DOHH2 (cell line): ENCODE data around the gene TBC1D24.

Source experiments
- H3F3A ChIP-seq: fragments of 200-600 bp; sonication (generic), shearing (Covaris generic); 2 replicates; pipeline ENCODE4 v1.6.0; 2016; ENCODE audit warnings: antibody characterized with exemption, mild to moderate bottlenecking; ENCODE audit not compliant: control insufficient read depth, insufficient read depth
- H3K27ac ChIP-seq: fragments of 200-600 bp; sonication (generic); 2 replicates; pipeline ENCODE4 v1.5.1; 2014; ENCODE audit warnings: low read depth, mild to moderate bottlenecking, low read length, moderate library complexity
- H3K27me3 ChIP-seq: fragments of 200-600 bp; sonication (generic); 2 replicates; pipeline ENCODE4 v1.6.1; 2014; ENCODE audit warnings: mild to moderate bottlenecking, low read length, mixed read lengths; ENCODE audit not compliant: control insufficient read depth
- H3K36me3 ChIP-seq: fragments of 200-600 bp; sonication (generic); 2 replicates; pipeline ENCODE4 v1.6.1; 2014; ENCODE audit warnings: mild to moderate bottlenecking, low read length, moderate library complexity, mixed read lengths; ENCODE audit not compliant: control insufficient read depth
- H3K4me1 ChIP-seq: fragments of 200-600 bp; sonication (generic); 2 replicates; pipeline ENCODE4 v1.6.1; 2014; ENCODE audit warnings: mild to moderate bottlenecking, low read length, mixed read lengths; ENCODE audit not compliant: control insufficient read depth
- H3K4me2 ChIP-seq: fragments of 200-600 bp; sonication (generic); 2 replicates; pipeline ENCODE4 v1.6.0; 2014; ENCODE audit warnings: mild to moderate bottlenecking, low read length, moderate library complexity
- H3K4me3 ChIP-seq: fragments of 200-600 bp; sonication (generic); 2 replicates; pipeline ENCODE4 v1.5.1; 2014; ENCODE audit warnings: mild to moderate bottlenecking, low read length, mixed read lengths
- H3K79me2 ChIP-seq: fragments of 200-600 bp; sonication (generic); 2 replicates; pipeline ENCODE4 v1.6.1; 2014; ENCODE audit warnings: mild to moderate bottlenecking, low read length, mixed read lengths; ENCODE audit not compliant: control insufficient read depth
- H3K9me2 ChIP-seq: fragments of 200-600 bp; sonication (generic); replicated peaks from 2 replicates; pipeline ENCODE4 v1.6.1; 2014; ENCODE audit warnings: mild to moderate bottlenecking, low read length, mixed read lengths; ENCODE audit not compliant: control insufficient read depth
- H3K9me3 ChIP-seq: fragments of 200-600 bp; sonication (generic); 2 replicates; pipeline ENCODE4 v1.6.1; 2014; ENCODE audit warnings: antibody characterized with exemption, low read length, mixed read lengths; ENCODE audit not compliant: control insufficient read depth, insufficient read depth
- H4K20me1 ChIP-seq: fragments of 200-600 bp; sonication (generic); 2 replicates; pipeline ENCODE4 v1.6.0; 2014; ENCODE audit warnings: low read depth, mild to moderate bottlenecking, antibody characterized with exemption, low read length, moderate library complexity; ENCODE audit not compliant: control insufficient read depth, insufficient read depth
- CTCF ChIP-seq: fragments of 200-600 bp; sonication (generic); IDR thresholded peaks from one replicate; pipeline ENCODE4 v1.5.1; 2014; ENCODE audit warnings: antibody characterized with exemption, mild to moderate bottlenecking, low read depth, low read length; ENCODE audit not compliant: poor library complexity, severe bottlenecking
- EZH2phosphoT487 ChIP-seq: fragments of 200-600 bp; sonication (generic); IDR thresholded peaks from 2 replicates; pipeline ENCODE4 v1.6.1; 2017; ENCODE audit warnings: borderline replicate concordance, mild to moderate bottlenecking, antibody characterized with exemption, low read length, moderate library complexity, mixed read lengths

Gene TBC1D24

GRCh38 chr16:2470603-2471015 lies 4.3 kb upstream of the TBC1D24 start:
- TF ChIP-seq CTCF (no peak), EZH2phosphoT487 (no peak)
- Histone ChIP-seq H3K9me3 (no peaks in the 10 kb centered on the region), H3K4me1 (peaks cover 75% of the 10 kb centered on the region), H3K79me2 (peaks cover 28% of the 10 kb centered on the region), H3K27ac (peak overlapping the region; percentile 95), H3K27me3 (no peaks in the 10 kb centered on the region), H3K36me3 (peaks cover 5% of the 10 kb centered on the region; the same call in 1 of the 2 replicates), H3F3A (peaks cover 20% of the 10 kb centered on the region), H4K20me1 (0 out of 2 replicates have a peak, but pooled peaks cover under 1% of the 10 kb centered on the region), H3K4me3 (peak overlapping the region; percentile 81), H3K9me2 (no peaks in the 10 kb centered on the region), H3K4me2 (peak overlapping the region; percentile 92)

GRCh38 chr16:2471016-2471652 lies 3.8 kb upstream of the TBC1D24 start, which contains the start of gene NTN3:
TSS of gene NTN3 (plus strand) at chr16:2471297. CDS start at chr16:2471702, 405 bp downstream.
- H4K20me1 ChIP-seq, result peaks cover 5% of the 10 kb centered on the region; the same call in 1 of the 2 replicates
- H3K79me2 ChIP-seq, result peaks cover 33% of the 10 kb centered on the region
- peaks cover 76% of the 10 kb centered on the region for H3K4me1 ChIP-seq
- peaks cover 5% of the 10 kb centered on the region; the same call in 1 of the 2 replicates for H3K36me3 ChIP-seq
- H3K9me3 ChIP-seq, result no peaks in the 10 kb centered on the region
- peak within 1 kb of the TSS; percentile 95 for H3K27ac ChIP-seq
- peak within 1 kb of the TSS; percentile 92 for H3K4me2 ChIP-seq
- H3K9me2 ChIP-seq, result no peaks in the 10 kb centered on the region
- H3F3A ChIP-seq, result peaks cover 15% of the 10 kb centered on the region
- TF ChIP-seq CTCF (no peak), EZH2phosphoT487 (no peak)
- H3K27me3 ChIP-seq, result no peaks in the 10 kb centered on the region
- peak within 1 kb of the TSS; percentile 81 for H3K4me3 ChIP-seq

- Histone ChIP-seq H3F3A (peaks cover 13% of the 10 kb centered on the region), H3K27ac (peak overlapping the region; percentile 95), H3K9me3 (no peaks in the 10 kb centered on the region), H3K4me3 (peak overlapping the region; percentile 81), H3K4me2 (peak overlapping the region; percentile 92), H4K20me1 (peaks cover 11% of the 10 kb centered on the region; the same call in 1 of the 2 replicates), H3K36me3 (peaks cover 5% of the 10 kb centered on the region; the same call in 1 of the 2 replicates), H3K79me2 (peaks cover 40% of the 10 kb centered on the region), H3K4me1 (peaks cover 78% of the 10 kb centered on the region), H3K27me3 (no peaks in the 10 kb centered on the region), H3K9me2 (no peaks in the 10 kb centered on the region)
- TF ChIP-seq CTCF, result no peak
- TF ChIP-seq EZH2phosphoT487, result no peak
Measured at GRCh38 chr16:2471653-2472487, 3.1 kb upstream of the TBC1D24 start.
